Breast epithelium (tissue), 4 donors: Measurements from ENCODE around the gene IMMT. TPM values are rescaled to one million over a fixed set of nuclear protein-coding genes. Genes with fewer than 3 reads are reported as not detected.

Source experiments
- DNase-seq, 2 donors: peaks; one replicate each; pipeline ENCODE4 v3.0.0-alpha.2; 2019; ENCODE audit warnings: low spot score in 2 of 2
- H3K27ac ChIP-seq, 2 donors: fragments of 200-600 bp; sonication (generic) in 1 of 2; one replicate each; pipeline ENCODE4 v1.5.1; 2016 to 2019; ENCODE audit warnings: mild to moderate bottlenecking in 1 of 2
- H3K27me3 ChIP-seq, 2 donors: fragments of 200-600 bp; sonication (generic) in 1 of 2; one replicate each; pipeline versions ENCODE4 v1.5.1 to v1.6.0; 2017 to 2019; ENCODE audit warnings: control low read depth in 1 of 2, mild to moderate bottlenecking in 1 of 2
- H3K36me3 ChIP-seq: fragments of 200-600 bp; one replicate; pipeline ENCODE4 v1.5.1; 2019
- H3K4me1 ChIP-seq, 2 donors: fragments of 200-600 bp; sonication (generic); one replicate each; pipeline ENCODE4 v1.5.1; 2016 to 2019; ENCODE audit warnings: control low read depth in 1 of 2
- H3K4me3 ChIP-seq, 3 donors: fragments of 200-600 bp; sonication (generic); 1 replicate in 2 of 3; 2 replicates in 1 of 3; pipeline ENCODE4 v1.5.1; 2016 to 2019; ENCODE audit warnings: mild to moderate bottlenecking in 3 of 3, moderate library complexity in 2 of 3
- H3K9me3 ChIP-seq, 2 donors: fragments of 200-600 bp; sonication (generic) in 1 of 2; one replicate each; pipeline ENCODE4 v1.5.1; 2016 to 2019; ENCODE audit warnings: control low read depth in 1 of 2
- POLR2A ChIP-seq: fragments of 450-650 bp; IDR thresholded peaks from one replicate; pipeline ENCODE4 v1.6.1; 2016; ENCODE audit warnings: antibody characterized with exemption, mild to moderate bottlenecking, moderate library complexity
- POLR2AphosphoS5 ChIP-seq, 3 donors: sonication (generic); formaldehyde crosslinking; IDR thresholded peaks; one replicate each; pipeline ENCODE4 v1.6.1; 2017; ENCODE audit warnings: antibody characterized with exemption in 3 of 3
- intact Hi-C: fragments of 100-400 bp; cut with DNase I; formaldehyde crosslinking; loops from one replicate; pipeline ENCODE4 v1.15.1; 2023; ENCODE audit warnings: low total_unique reads
- total RNA-seq, 3 donors: library from RNA; depleted of rRNA; stranded (reverse); fragments of >200 nt; gene quantifications; one replicate each; pipeline ENCODE4 v1.1.0, GENCODE V29; 2016
- TF ChIP-seq, protein P1 (sequence below), 3 donors: fragments of 450-650 bp; IDR thresholded peaks; one replicate each; pipeline ENCODE4 v1.5.1; 2016 to 2017; ENCODE audit warnings: antibody characterized with exemption in 3 of 3, mild to moderate bottlenecking in 3 of 3, moderate library complexity in 3 of 3

Gene IMMT
- total RNA-seq, 3 donors from 2014 or later = 44.8 to 56.1 (median 48.2) TPM

DNA sequence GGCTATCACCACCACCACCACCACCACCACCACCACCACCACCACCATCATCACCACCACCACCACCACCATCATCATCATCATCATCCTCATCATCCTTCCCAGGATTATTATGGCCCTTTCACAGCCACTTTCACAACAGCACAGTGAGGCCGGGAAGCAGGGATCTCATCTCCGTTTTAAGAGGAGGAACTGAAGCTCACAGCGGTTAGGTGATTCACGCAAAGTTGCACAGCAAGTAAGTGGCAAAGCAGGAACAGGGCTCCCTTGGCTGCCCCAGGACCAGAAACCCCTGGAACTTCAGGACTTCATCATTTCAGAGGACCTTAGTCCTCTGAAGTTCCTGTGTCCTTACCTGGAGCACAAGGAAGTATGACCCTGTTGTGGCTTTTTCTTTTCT is 30.8 kb upstream of the IMMT start:
- peak overlapping the region in 1 of 2 donors; percentile 59 for H3K27ac ChIP-seq
- no peak overlapping the region for H3K4me3 ChIP-seq
- no peaks in the 10 kb centered on the region for H3K9me3 ChIP-seq
- no peaks in the 10 kb centered on the region for H3K36me3 ChIP-seq
- intact Hi-C loops = no loop called here
- TF ChIP-seq, protein P1, sequence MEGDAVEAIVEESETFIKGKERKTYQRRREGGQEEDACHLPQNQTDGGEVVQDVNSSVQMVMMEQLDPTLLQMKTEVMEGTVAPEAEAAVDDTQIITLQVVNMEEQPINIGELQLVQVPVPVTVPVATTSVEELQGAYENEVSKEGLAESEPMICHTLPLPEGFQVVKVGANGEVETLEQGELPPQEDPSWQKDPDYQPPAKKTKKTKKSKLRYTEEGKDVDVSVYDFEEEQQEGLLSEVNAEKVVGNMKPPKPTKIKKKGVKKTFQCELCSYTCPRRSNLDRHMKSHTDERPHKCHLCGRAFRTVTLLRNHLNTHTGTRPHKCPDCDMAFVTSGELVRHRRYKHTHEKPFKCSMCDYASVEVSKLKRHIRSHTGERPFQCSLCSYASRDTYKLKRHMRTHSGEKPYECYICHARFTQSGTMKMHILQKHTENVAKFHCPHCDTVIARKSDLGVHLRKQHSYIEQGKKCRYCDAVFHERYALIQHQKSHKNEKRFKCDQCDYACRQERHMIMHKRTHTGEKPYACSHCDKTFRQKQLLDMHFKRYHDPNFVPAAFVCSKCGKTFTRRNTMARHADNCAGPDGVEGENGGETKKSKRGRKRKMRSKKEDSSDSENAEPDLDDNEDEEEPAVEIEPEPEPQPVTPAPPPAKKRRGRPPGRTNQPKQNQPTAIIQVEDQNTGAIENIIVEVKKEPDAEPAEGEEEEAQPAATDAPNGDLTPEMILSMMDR (IDR thresholded peaks at IDR 0.05) = no peak
- TF ChIP-seq POLR2A = no peak
- TF ChIP-seq POLR2AphosphoS5 (IDR thresholded peaks at IDR 0.05) = no peak
- no peak for DNase-seq
- H3K27me3 ChIP-seq = no peaks in the 10 kb centered on the region
- H3K4me1 ChIP-seq = peaks cover 0 to 7% of the 10 kb centered on the region in 2 donors

DNA sequence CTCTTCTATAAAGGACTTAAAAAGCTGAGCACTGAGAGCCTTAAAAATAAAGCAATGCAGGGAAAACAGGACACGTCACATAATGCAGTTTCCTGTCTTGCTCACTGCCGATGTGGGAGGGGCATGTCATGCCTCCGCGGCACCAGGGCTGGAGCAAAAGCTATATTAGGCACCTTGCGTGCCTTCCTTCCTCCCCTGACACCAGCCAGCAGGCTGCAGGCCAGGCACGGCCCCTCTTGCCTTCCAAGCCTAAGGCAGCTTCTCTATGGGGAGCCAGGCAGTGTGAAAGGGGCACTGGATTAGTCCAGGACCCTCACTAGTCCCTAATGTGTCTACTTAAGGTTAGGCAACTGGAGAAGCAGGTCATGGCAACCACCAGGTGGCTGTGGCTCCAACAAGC is 30.3 kb upstream of the IMMT start:
- peaks cover 0 to 7% of the 10 kb centered on the region in 2 donors for H3K4me1 ChIP-seq
- no peaks in the 10 kb centered on the region for H3K9me3 ChIP-seq
- H3K27ac ChIP-seq = peak overlapping the region; percentile 30 to 59
- H3K4me3 ChIP-seq = no peak overlapping the region
- intact Hi-C loops = no loop called here
- H3K27me3 ChIP-seq = no peaks in the 10 kb centered on the region
- DNase-seq = no peak
- H3K36me3 ChIP-seq = no peaks in the 10 kb centered on the region
- TF ChIP-seq POLR2AphosphoS5 (IDR thresholded peaks at IDR 0.05) = no peak
- TF ChIP-seq, protein P1 (IDR thresholded peaks at IDR 0.05) = no peak

DNA sequence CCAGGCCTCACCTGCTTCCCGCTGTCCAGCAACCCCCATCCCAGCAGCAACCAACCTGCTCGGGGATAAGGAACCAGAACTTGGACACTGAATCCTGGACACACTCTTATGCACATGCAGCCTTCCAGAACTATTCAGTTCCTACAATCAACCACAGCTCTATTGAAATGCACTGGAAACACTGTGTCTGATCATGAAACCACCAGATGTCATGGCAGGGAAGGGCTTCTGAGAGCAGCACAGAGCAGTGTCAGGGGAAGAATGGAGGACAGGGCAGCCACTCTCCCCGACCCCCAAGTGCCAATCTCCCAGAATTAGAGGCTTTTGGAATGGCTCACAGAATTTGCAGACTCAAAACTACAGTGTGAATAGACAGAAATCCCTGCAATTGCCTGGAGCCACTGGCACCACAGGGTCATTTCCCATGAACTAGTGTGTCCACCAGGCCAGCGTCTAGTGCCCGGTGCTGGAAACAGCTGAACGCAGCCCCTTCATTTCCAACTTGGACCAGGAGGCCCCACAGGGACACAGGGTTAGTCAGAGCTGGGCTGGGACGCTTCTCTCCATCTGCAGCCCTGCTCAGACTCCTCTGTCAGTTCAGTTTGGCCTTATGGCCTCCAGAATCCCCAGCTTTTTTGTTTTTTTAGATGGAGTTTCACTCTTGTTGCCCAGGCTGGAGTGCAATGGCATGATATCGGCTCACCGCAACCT is 29.5 kb upstream of the IMMT start:
- Histone ChIP-seq H3K36me3 (no peaks in the 10 kb centered on the region), H3K4me1 (peaks cover 0 to 7% of the 10 kb centered on the region in 2 donors), H3K27ac (peak overlapping the region; percentile 30 to 59), H3K9me3 (no peaks in the 10 kb centered on the region), H3K27me3 (no peaks in the 10 kb centered on the region), H3K4me3 (no peak overlapping the region)
- intact Hi-C loops = loop anchor here (5.0 kb wide), 1 partner anchor 148 kb away; no protein-coding TSS in a partner anchor
- DNase-seq = no peak
- no peak for TF ChIP-seq POLR2AphosphoS5 (IDR thresholded peaks at IDR 0.05)
- TF ChIP-seq, protein P1 (IDR thresholded peaks at IDR 0.05) = no peak

DNA sequence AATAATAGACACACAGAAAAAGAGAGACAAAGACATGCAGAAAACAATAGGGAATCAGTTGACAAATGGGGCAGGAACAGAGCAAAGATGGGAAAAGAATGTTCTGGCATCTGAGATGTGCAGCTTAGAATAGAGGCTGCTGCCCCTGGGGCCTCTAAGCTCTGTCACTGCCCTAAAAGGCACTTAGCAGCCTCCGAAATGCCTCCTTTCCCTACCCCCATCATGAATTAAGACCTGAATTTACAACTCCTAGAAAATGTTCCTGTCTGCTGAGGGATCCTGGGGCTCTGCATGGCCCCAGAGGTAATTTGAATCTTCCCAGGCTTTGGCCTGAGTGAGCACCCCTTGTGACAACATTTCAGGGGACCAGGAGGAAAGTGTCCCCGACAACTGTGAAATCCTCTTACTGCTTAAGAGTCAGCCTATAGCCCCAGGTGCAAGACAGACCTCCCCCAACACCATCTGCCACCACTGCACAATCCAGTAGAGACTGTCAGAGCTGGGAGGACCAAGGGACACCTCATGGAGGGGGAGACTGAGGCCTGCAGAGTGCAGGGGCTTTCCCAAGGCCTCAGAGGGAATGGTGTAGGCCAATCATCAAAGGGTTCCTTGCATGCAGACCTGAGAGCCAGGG is 28.8 kb upstream of the IMMT start:
- Histone ChIP-seq H3K4me3 (no peak overlapping the region), H3K27me3 (no peaks in the 10 kb centered on the region), H3K27ac (peak overlapping the region in 1 of 2 donors; percentile 59), H3K9me3 (no peaks in the 10 kb centered on the region), H3K4me1 (peaks cover 0 to 7% of the 10 kb centered on the region in 2 donors), H3K36me3 (no peaks in the 10 kb centered on the region)
- TF ChIP-seq, protein P1 (IDR thresholded peaks at IDR 0.05) = no peak
- TF ChIP-seq POLR2AphosphoS5 (IDR thresholded peaks at IDR 0.05) (no peak), POLR2A (no peak)
- intact Hi-C loops = loop anchor here (5.0 kb wide), 1 partner anchor 148 kb away; no protein-coding TSS in a partner anchor
- DNase-seq = no peak
